IMR-90 (cell line): Measurements from ENCODE around the gene SHC4. TPM values are rescaled to one million over a fixed set of nuclear protein-coding genes. Genes with fewer than 3 reads are reported as not detected.

ENCODE experiments used
- ATAC-seq: fragments of 200-7000 bp; cut with Tn5 transposase; 2 replicates; pipeline ENCODE4 v1.9.1; 2020; ENCODE audit warnings: low read depth, mild to moderate bottlenecking, moderate library complexity
- BruUV-seq: library from RNA; stranded (reverse); fragments of 400-500 nt; replicated peaks from 2 replicates; lab custom pipeline; 2021; lab: Mats Ljungman, UMichigan
- CTCF ChIA-PET: fragments of 300-600 bp; formaldehyde crosslinking; extraction: SDS; loops from one replicate; lab custom pipeline; 2021; ENCODE audit warnings: antibody characterized with exemption; lab: Yijun Ruan, JAX
- POLR2A ChIA-PET: fragments of 300-600 bp; sonication (Branson Sonifier 250); formaldehyde crosslinking; loops from one replicate; lab custom pipeline; 2022; ENCODE audit warnings: antibody characterized with exemption; ENCODE audit not compliant: unreplicated experiment; lab: Charles Lee
- DNase-seq: peaks from one replicate; pipeline ENCODE4 v3.0.0; 2013
- H2AFZ ChIP-seq: replicated peaks from 2 replicates; pipeline ENCODE3; 2013; ENCODE audit warnings: low read length, mild to moderate bottlenecking; ENCODE audit not compliant: poor library complexity
- H2AK5ac ChIP-seq: 2 replicates; pipeline ENCODE4 v1.6.1; 2013; ENCODE audit warnings: low read depth, low read length, inconsistent platforms
- H2AK9ac ChIP-seq: replicated peaks from 2 replicates; pipeline ENCODE3; 2013; ENCODE audit warnings: mild to moderate bottlenecking, low read depth, low read length, moderate library complexity; ENCODE audit not compliant: poor library complexity
- H2BK120ac ChIP-seq: 2 replicates; pipeline ENCODE4 v1.6.1; 2013; ENCODE audit warnings: low read depth, low read length, inconsistent platforms
- H2BK15ac ChIP-seq: 3 replicates; pipeline ENCODE4 v1.6.1; 2013; ENCODE audit warnings: low read depth, low read length, inconsistent platforms
- H2BK20ac ChIP-seq: 2 replicates; pipeline ENCODE4 v1.6.1; 2013; ENCODE audit warnings: low read depth, mild to moderate bottlenecking, inconsistent platforms, low read length, moderate library complexity
- H2BK5ac ChIP-seq: 2 replicates; pipeline ENCODE4 v1.6.1; 2013; ENCODE audit warnings: mild to moderate bottlenecking, low read depth, low read length, inconsistent platforms; ENCODE audit not compliant: poor library complexity, severe bottlenecking
- H3K14ac ChIP-seq: replicated peaks from 2 replicates; pipeline ENCODE4 v1.6.1; 2013; ENCODE audit warnings: low read depth, low read length, inconsistent platforms
- H3K18ac ChIP-seq: 2 replicates; pipeline ENCODE4 v1.6.1; 2013; ENCODE audit warnings: low read depth, low read length, control low read depth
- H3K23ac ChIP-seq: 2 replicates; pipeline ENCODE4 v1.6.1; 2013; ENCODE audit warnings: low read depth, low read length, inconsistent platforms
- H3K27ac ChIP-seq: 2 replicates; pipeline ENCODE4 v1.5.1; 2013; ENCODE audit warnings: mild to moderate bottlenecking, control low read depth, low read length; ENCODE audit not compliant: insufficient read depth
- H3K27me3 ChIP-seq: 2 replicates; pipeline ENCODE4 v1.6.1; 2013; ENCODE audit warnings: low read length; ENCODE audit not compliant: control insufficient read depth, insufficient read depth
- H3K36me3 ChIP-seq: 2 replicates; pipeline ENCODE4 v1.6.1; 2013; ENCODE audit warnings: low read length, mixed read lengths; ENCODE audit not compliant: control insufficient read depth, insufficient read depth
- H3K4ac ChIP-seq: 2 replicates; pipeline ENCODE4 v1.6.1; 2013; ENCODE audit warnings: low read depth, low read length, inconsistent platforms
- H3K4me1 ChIP-seq: 2 replicates; pipeline ENCODE4 v1.6.1; 2013; ENCODE audit warnings: low read length, mixed read lengths; ENCODE audit not compliant: control insufficient read depth, insufficient read depth
- H3K4me2 ChIP-seq: 2 replicates; pipeline ENCODE4 v1.6.1; 2013; ENCODE audit warnings: low read depth, mild to moderate bottlenecking, control low read depth, low read length, moderate library complexity
- H3K4me3 ChIP-seq: 2 replicates; pipeline ENCODE4 v1.5.1; 2013; ENCODE audit warnings: low read depth, mild to moderate bottlenecking, control low read depth, low read length, moderate library complexity; ENCODE audit not compliant: insufficient read depth
- H3K56ac ChIP-seq: 2 replicates; pipeline ENCODE4 v1.6.1; 2013; ENCODE audit warnings: low read length, inconsistent platforms; ENCODE audit not compliant: insufficient read depth; ENCODE audit errors: extremely low read depth
- H3K79me1 ChIP-seq, 2 experiments: 2 replicates each; pipeline ENCODE4 v1.6.1; 2013; ENCODE audit warnings: low read length in 2 of 2, inconsistent platforms in 1 of 2, low read depth in 1 of 2
- H3K9ac ChIP-seq: 2 replicates; pipeline ENCODE4 v1.6.1; 2013; ENCODE audit warnings: low read depth, low read length, control low read depth
- H3K9me1 ChIP-seq: 2 replicates; pipeline ENCODE4 v1.6.1; 2013; ENCODE audit warnings: low read length, inconsistent platforms; ENCODE audit not compliant: insufficient read depth
- H3K9me3 ChIP-seq: 2 replicates; pipeline ENCODE4 v1.6.1; 2013; ENCODE audit warnings: low read length; ENCODE audit not compliant: control insufficient read depth, insufficient read depth
- H4K20me1 ChIP-seq: 2 replicates; pipeline ENCODE4 v1.6.1; 2013; ENCODE audit warnings: low read length, inconsistent platforms; ENCODE audit not compliant: insufficient read depth
- H4K5ac ChIP-seq: 2 replicates; pipeline ENCODE4 v1.6.1; 2013; ENCODE audit warnings: mild to moderate bottlenecking, low read depth, low read length, control low read depth
- H4K8ac ChIP-seq, 2 experiments: 2 replicates each; pipeline ENCODE4 v1.6.1; 2013; ENCODE audit warnings: low read depth in 2 of 2, low read length in 2 of 2, control low read depth in 1 of 2, inconsistent platforms in 1 of 2
- H4K91ac ChIP-seq: 2 replicates; pipeline ENCODE4 v1.6.1; 2013; ENCODE audit warnings: low read depth, low read length, inconsistent platforms; ENCODE audit not compliant: insufficient read depth
- BHLHE40 ChIP-seq: fragments of 150-350 bp; IDR thresholded peaks from 2 replicates; pipeline ENCODE4 v1.6.1; 2016; ENCODE audit warnings: mild to moderate bottlenecking, low read depth, low read length
- CEBPB ChIP-seq: IDR thresholded peaks from 2 replicates; pipeline ENCODE4 v1.6.1; 2012; ENCODE audit warnings: low read depth, low read length, improper control_type of control experiment
- CHD1 ChIP-seq: IDR thresholded peaks from 2 replicates; pipeline ENCODE4 v1.6.1; 2012; ENCODE audit warnings: low read depth, low read length, improper control_type of control experiment
- FOS ChIP-seq: fragments of 150-350 bp; IDR thresholded peaks from 2 replicates; pipeline ENCODE4 v1.6.1; 2016; ENCODE audit warnings: low read depth, low read length
- MAFK ChIP-seq: IDR thresholded peaks from 2 replicates; pipeline ENCODE4 v1.6.1; 2012; ENCODE audit warnings: low read depth, low read length, improper control_type of control experiment
- MAZ ChIP-seq: IDR thresholded peaks from 2 replicates; pipeline ENCODE4 v1.6.1; 2012; ENCODE audit warnings: low read depth, mild to moderate bottlenecking, low read length, improper control_type of control experiment, moderate library complexity, borderline replicate concordance
- MXI1 ChIP-seq: IDR thresholded peaks from 2 replicates; pipeline ENCODE4 v1.6.1; 2012; ENCODE audit warnings: low read depth, mild to moderate bottlenecking, low read length, moderate library complexity, borderline replicate concordance
- NFE2L2 ChIP-seq: fragments of 150-350 bp; IDR thresholded peaks from 2 replicates; pipeline ENCODE4 v1.6.1; 2016; ENCODE audit warnings: low read depth, mild to moderate bottlenecking, low read length
- POLR2A ChIP-seq: IDR thresholded peaks from 2 replicates; pipeline ENCODE4 v1.6.1; 2012; ENCODE audit warnings: mild to moderate bottlenecking, low read depth, low read length
- RAD21 ChIP-seq: IDR thresholded peaks from 2 replicates; pipeline ENCODE4 v1.6.1; 2012; ENCODE audit warnings: low read length, improper control_type of control experiment
- RCOR1 ChIP-seq: IDR thresholded peaks from 2 replicates; pipeline ENCODE4 v1.6.1; 2012; ENCODE audit warnings: mild to moderate bottlenecking, low read length, improper control_type of control experiment; ENCODE audit not compliant: insufficient replicate concordance
- RFX5 ChIP-seq: IDR thresholded peaks from 2 replicates; pipeline ENCODE4 v1.8.0; 2012; ENCODE audit warnings: low read depth, mild to moderate bottlenecking, low read length, moderate library complexity
- SMC3 ChIP-seq: fragments of 150-350 bp; IDR thresholded peaks from 2 replicates; pipeline ENCODE4 v1.6.1; 2016; ENCODE audit warnings: low read depth, mild to moderate bottlenecking, antibody characterized with exemption, low read length, moderate library complexity
- WGBS, 2 experiments: methylation state at CpG; one replicate each; pipeline versions ENCODE4 v1.1.5 to v1.1.7; 2013; ENCODE audit warnings: missing lambda C conversion rate in 2 of 2; ENCODE audit not compliant: insufficient read length in 1 of 2; ENCODE audit errors: extremely low coverage in 2 of 2; 5-methylcytosine and 5-hydroxymethylcytosine counted together
- dilution Hi-C: fragments of 300-500 bp; cut with HindIII; formaldehyde crosslinking; loops from one replicate; pipeline ENCODE4 v1.14.3; 2018; ENCODE audit warnings: low sequenced_read_pairs; ENCODE audit not compliant: unreplicated experiment
- in situ Hi-C: fragments of 300-500 bp; cut with MboI; formaldehyde crosslinking; loops from 3 replicates; pipeline ENCODE4 v1.14.3; 2019; ENCODE audit warnings: low sequenced_read_pairs, inconsistent platforms, mixed read lengths
- intact Hi-C: fragments of 100-400 bp; cut with micrococcal nuclease; formaldehyde crosslinking; loops from 2 replicates; pipeline ENCODE4 v1.10.0; 2022
- polyA plus RNA-seq, 3 experiments: library from polyadenylated mRNA; depleted of rRNA; stranded (reverse); fragments of >200 nt; gene quantifications; 2 replicates each; pipeline ENCODE4 v1.2.3, GENCODE V29; 2012; ENCODE audit warnings: low replicate concordance in 1 of 3
- total RNA-seq: library from RNA; depleted of rRNA; stranded (reverse); fragments of >200 nt; gene quantifications from 2 replicates; pipeline ENCODE4 v1.2.3, GENCODE V29; 2012
- TF ChIP-seq, protein P1 (sequence below): fragments of 150-350 bp; IDR thresholded peaks from 2 replicates; pipeline ENCODE4 v1.6.1; 2017; ENCODE audit warnings: mild to moderate bottlenecking, antibody characterized with exemption, low read length, low read depth
- TF ChIP-seq, protein P2 (sequence below): conservative IDR thresholded peaks from 2 replicates; pipeline ENCODE4 v1.5.1; 2012; ENCODE audit warnings: mild to moderate bottlenecking, low read depth, low read length, improper control_type of control experiment
- TF ChIP-seq, protein P3 (sequence below): fragments of 150-350 bp; IDR thresholded peaks from 2 replicates; pipeline ENCODE4 v1.6.1; 2016; ENCODE audit warnings: low read depth, mild to moderate bottlenecking, low read length, moderate library complexity, borderline replicate concordance

Gene SHC4
- total and polyA plus RNA-seq, 2 of the 4 experiments (the other 2 are of a cell fraction), result 0.91 to 2.7 TPM

DNA sequence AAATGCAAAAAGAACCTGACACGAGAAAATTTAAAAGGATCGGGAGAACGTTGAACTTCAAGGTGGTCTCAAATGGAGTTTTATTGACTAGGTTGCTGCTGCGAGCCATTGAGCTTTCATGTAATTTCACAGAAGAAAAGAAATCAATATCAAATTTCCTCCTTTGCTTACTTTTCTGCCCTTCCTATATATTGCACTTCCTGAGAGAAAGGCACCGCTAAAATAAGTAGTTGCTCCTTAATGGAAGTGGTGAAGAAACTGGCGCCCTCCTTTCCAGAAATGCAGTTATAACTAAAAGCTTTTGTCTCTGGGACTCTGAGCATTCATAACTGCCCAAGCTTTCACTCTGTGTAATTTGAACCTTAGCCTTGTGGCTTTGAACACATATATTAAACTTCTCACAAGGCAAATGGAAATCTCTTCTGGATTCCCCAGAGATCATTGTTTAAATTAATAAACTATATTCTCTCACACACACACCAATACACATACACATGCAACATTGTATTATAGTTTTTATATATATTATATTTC lies 72.4 kb downstream of the SHC4 start:
- Histone ChIP-seq H2BK5ac (peak overlapping the region; percentile 1), H3K9ac (no peak overlapping the region), H3K27me3 (no peaks in the 10 kb centered on the region), H3K18ac (peak overlapping the region; percentile 7; the same call in 1 of the 2 replicates), H3K4me3 (no peak overlapping the region), H2BK20ac (no peak overlapping the region), H3K23ac (no peak overlapping the region), H2BK15ac (0 out of 3 replicates have a peak overlapping the region, but pooled peaks have one; percentile 52), H3K56ac (no peak overlapping the region), H4K91ac (no peak overlapping the region), H3K36me3 (no peaks in the 10 kb centered on the region), H2BK120ac (peak overlapping the region; percentile 4; the same call in 1 of the 2 replicates), H4K20me1 (no peaks in the 10 kb centered on the region), H2AK5ac (no peak overlapping the region), H2AFZ (no peak overlapping the region), H4K8ac (peak overlapping the region; percentile 16 to 39; a peak in 1 of 4 replicates), H3K14ac (no peak overlapping the region; the same call in 1 of the 2 replicates), H3K4ac (no peak overlapping the region), H3K79me1 (peaks cover 7 to 14% of the 10 kb centered on the region in 2 experiments; a peak in 3 of 4 replicates), H3K4me1 (peaks cover 12% of the 10 kb centered on the region), H4K5ac (no peak overlapping the region), H2AK9ac (no peak overlapping the region), H3K9me3 (no peaks in the 10 kb centered on the region), H3K27ac (no peak overlapping the region), H3K4me2 (no peak overlapping the region; the same call in 1 of the 2 replicates), H3K9me1 (peaks cover 4% of the 10 kb centered on the region; the same call in 1 of the 2 replicates)
- WGBS, 2 experiments, result no CpG with 5 or more reads among the region's 6 CpGs
- BruUV-seq, result no TSS peak
- ATAC-seq (no peak), DNase-seq (no peak)
- in situ Hi-C loops, result no loop called here
- CTCF ChIA-PET, result interaction anchor here (1.4 kb wide), 1 partner anchor 15 kb away, joined by 3 read pairs; no protein-coding TSS in a partner anchor
- POLR2A ChIA-PET, result no interaction called here
- intact Hi-C loops, result no loop called here
- TF ChIP-seq RCOR1 (no peak), RFX5 (no peak), MXI1 (no peak), MAFK (no peak), POLR2A (no peak), CHD1 (no peak), CEBPB (no peak), RAD21 (no peak), FOS (no peak), SMC3 (no peak), NFE2L2 (no peak), MAZ (no peak), BHLHE40 (no peak)
- TF ChIP-seq, protein P1, sequence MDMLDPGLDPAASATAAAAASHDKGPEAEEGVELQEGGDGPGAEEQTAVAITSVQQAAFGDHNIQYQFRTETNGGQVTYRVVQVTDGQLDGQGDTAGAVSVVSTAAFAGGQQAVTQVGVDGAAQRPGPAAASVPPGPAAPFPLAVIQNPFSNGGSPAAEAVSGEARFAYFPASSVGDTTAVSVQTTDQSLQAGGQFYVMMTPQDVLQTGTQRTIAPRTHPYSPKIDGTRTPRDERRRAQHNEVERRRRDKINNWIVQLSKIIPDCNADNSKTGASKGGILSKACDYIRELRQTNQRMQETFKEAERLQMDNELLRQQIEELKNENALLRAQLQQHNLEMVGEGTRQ, result no peak
- TF ChIP-seq, protein P2, sequence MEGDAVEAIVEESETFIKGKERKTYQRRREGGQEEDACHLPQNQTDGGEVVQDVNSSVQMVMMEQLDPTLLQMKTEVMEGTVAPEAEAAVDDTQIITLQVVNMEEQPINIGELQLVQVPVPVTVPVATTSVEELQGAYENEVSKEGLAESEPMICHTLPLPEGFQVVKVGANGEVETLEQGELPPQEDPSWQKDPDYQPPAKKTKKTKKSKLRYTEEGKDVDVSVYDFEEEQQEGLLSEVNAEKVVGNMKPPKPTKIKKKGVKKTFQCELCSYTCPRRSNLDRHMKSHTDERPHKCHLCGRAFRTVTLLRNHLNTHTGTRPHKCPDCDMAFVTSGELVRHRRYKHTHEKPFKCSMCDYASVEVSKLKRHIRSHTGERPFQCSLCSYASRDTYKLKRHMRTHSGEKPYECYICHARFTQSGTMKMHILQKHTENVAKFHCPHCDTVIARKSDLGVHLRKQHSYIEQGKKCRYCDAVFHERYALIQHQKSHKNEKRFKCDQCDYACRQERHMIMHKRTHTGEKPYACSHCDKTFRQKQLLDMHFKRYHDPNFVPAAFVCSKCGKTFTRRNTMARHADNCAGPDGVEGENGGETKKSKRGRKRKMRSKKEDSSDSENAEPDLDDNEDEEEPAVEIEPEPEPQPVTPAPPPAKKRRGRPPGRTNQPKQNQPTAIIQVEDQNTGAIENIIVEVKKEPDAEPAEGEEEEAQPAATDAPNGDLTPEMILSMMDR, result no peak
- TF ChIP-seq, protein P3, sequence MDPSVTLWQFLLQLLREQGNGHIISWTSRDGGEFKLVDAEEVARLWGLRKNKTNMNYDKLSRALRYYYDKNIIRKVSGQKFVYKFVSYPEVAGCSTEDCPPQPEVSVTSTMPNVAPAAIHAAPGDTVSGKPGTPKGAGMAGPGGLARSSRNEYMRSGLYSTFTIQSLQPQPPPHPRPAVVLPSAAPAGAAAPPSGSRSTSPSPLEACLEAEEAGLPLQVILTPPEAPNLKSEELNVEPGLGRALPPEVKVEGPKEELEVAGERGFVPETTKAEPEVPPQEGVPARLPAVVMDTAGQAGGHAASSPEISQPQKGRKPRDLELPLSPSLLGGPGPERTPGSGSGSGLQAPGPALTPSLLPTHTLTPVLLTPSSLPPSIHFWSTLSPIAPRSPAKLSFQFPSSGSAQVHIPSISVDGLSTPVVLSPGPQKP, result no peak
- dilution Hi-C loops, result no loop called here
